Loucy (cell line): ENCODE data around the gene C4B.

Experiments used
- H2AFZ ChIP-seq: fragments of 200-600 bp; sonication (generic); 2 replicates; pipeline ENCODE4 v1.6.0; 2016; ENCODE audit warnings: antibody characterized with exemption, mild to moderate bottlenecking, low read length, moderate library complexity
- H3F3A ChIP-seq: fragments of 200-600 bp; 2 replicates; pipeline ENCODE4 v1.6.0; 2016; ENCODE audit warnings: antibody characterized with exemption, low read depth, mild to moderate bottlenecking
- H3K27me3 ChIP-seq: fragments of 200-600 bp; sonication (generic); 2 replicates; pipeline ENCODE4 v1.6.1; 2014; ENCODE audit warnings: low read length, mild to moderate bottlenecking; ENCODE audit not compliant: insufficient read depth, poor library complexity, severe bottlenecking
- H3K36me3 ChIP-seq: fragments of 200-600 bp; sonication (generic); 2 replicates; pipeline ENCODE4 v1.6.1; 2016; ENCODE audit warnings: low read length; ENCODE audit not compliant: insufficient read depth
- H3K4me1 ChIP-seq: fragments of 200-600 bp; sonication (generic); 2 replicates; pipeline ENCODE4 v1.5.1; 2014; ENCODE audit warnings: low read length, mild to moderate bottlenecking; ENCODE audit not compliant: insufficient read depth, poor library complexity, severe bottlenecking
- H3K4me2 ChIP-seq: fragments of 200-600 bp; sonication (generic); 2 replicates; pipeline ENCODE4 v1.6.0; 2014; ENCODE audit warnings: antibody characterized with exemption, low read length, low read depth, mild to moderate bottlenecking; ENCODE audit not compliant: poor library complexity, severe bottlenecking
- H3K4me3 ChIP-seq: fragments of 200-600 bp; sonication (generic); 2 replicates; pipeline ENCODE4 v1.5.1; 2014; ENCODE audit warnings: low read length, mild to moderate bottlenecking, mixed read lengths; ENCODE audit not compliant: poor library complexity, severe bottlenecking
- H3K79me2 ChIP-seq: fragments of 200-600 bp; sonication (generic); 2 replicates; pipeline ENCODE4 v1.6.1; 2014; ENCODE audit warnings: low read length; ENCODE audit not compliant: insufficient read depth
- H3K9ac ChIP-seq: fragments of 200-600 bp; sonication (generic); 2 replicates; pipeline ENCODE4 v1.6.0; 2014; ENCODE audit warnings: mild to moderate bottlenecking, low read depth, low read length, moderate library complexity; ENCODE audit not compliant: poor library complexity, severe bottlenecking
- H3K9me2 ChIP-seq: fragments of 200-600 bp; sonication (generic); replicated peaks from 2 replicates; pipeline ENCODE4 v1.6.1; 2016; ENCODE audit warnings: low read depth, low read length, mixed read lengths
- H3K9me3 ChIP-seq: fragments of 200-600 bp; sonication (generic); 2 replicates; pipeline ENCODE4 v1.6.1; 2014; ENCODE audit warnings: mild to moderate bottlenecking, antibody characterized with exemption, low read length, low read depth; ENCODE audit not compliant: insufficient read depth
- H4K20me1 ChIP-seq: fragments of 200-600 bp; sonication (generic); 2 replicates; pipeline ENCODE4 v1.6.0; 2014; ENCODE audit warnings: antibody characterized with exemption, low read length, mild to moderate bottlenecking; ENCODE audit not compliant: insufficient read depth, poor library complexity, severe bottlenecking
- CTCF ChIP-seq: fragments of 200-600 bp; sonication (generic); conservative IDR thresholded peaks from 2 replicates; pipeline ENCODE4 v1.5.1; 2014; ENCODE audit warnings: mild to moderate bottlenecking, antibody characterized with exemption, low read length
- EZH2phosphoT487 ChIP-seq: fragments of 200-600 bp; IDR thresholded peaks from 2 replicates; pipeline ENCODE4 v1.6.1; 2018; ENCODE audit warnings: antibody characterized with exemption, mild to moderate bottlenecking, moderate library complexity, borderline replicate concordance

The C4B gene

GRCh38 chr6:32079566-32080290 is 65.1 kb downstream of the C4B start:
- H2AFZ ChIP-seq, result no peak overlapping the region
- no peak overlapping the region for H3K4me3 ChIP-seq
- H3K4me2 ChIP-seq, result no peak overlapping the region
- H3K79me2 ChIP-seq, result no peaks in the 10 kb centered on the region
- H3K4me1 ChIP-seq, result no peaks in the 10 kb centered on the region
- H3K9me2 ChIP-seq, result no peaks in the 10 kb centered on the region
- no peak overlapping the region for H3K9ac ChIP-seq
- H3K9me3 ChIP-seq, result no peaks in the 10 kb centered on the region
- H3K36me3 ChIP-seq, result no peaks in the 10 kb centered on the region
- no peak for TF ChIP-seq CTCF
- no peak for TF ChIP-seq EZH2phosphoT487
- H4K20me1 ChIP-seq, result no peaks in the 10 kb centered on the region
- no peaks in the 10 kb centered on the region for H3K27me3 ChIP-seq
- no peaks in the 10 kb centered on the region for H3F3A ChIP-seq

DNA sequence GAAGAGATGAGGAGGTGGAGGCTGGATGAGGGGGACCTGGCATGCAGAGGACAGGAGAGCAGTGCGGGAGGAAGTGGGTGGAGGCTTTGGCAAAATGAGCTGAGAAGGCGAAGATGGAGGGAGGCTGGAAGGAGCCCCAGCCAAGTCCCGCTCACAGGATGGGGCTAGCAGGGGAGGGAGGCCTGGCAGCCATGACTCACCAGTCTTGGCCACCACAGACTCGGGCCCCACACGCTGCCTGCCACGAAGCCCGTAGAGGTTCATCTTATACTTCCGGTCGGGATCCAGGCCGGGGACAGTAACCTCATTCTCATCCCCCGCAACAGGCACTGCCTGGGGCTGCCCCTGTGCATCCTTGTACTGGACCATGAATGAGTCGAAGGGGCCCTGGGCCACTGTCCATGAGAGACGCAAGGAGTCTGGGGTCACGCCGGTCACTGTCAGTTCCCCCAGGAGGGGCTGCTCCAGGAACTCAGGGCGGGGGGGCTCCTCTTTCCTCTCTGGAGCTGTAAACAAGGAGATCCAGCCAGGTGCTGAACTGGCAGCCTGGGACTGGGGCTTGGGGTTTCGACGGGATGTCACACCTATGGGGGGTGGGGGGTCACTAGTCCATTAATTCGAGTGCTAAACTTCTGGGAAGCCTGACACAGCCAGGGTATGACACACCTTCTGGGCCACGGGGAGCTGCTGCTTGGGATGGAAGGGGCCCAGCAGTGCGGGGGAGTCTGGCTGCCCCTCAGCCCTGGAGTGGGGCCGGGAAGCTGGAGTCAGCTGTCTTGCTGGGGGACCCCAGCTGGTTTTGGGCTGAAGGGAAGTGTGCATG is 66.8 kb downstream of the C4B start:
- H3K79me2 ChIP-seq, result no peaks in the 10 kb centered on the region
- no peaks in the 10 kb centered on the region for H3K36me3 ChIP-seq
- no peak overlapping the region for H3K9ac ChIP-seq
- H2AFZ ChIP-seq, result no peak overlapping the region
- H3F3A ChIP-seq, result no peaks in the 10 kb centered on the region
- H3K27me3 ChIP-seq, result no peaks in the 10 kb centered on the region
- H3K9me2 ChIP-seq, result no peaks in the 10 kb centered on the region
- no peaks in the 10 kb centered on the region for H3K4me1 ChIP-seq
- H3K4me3 ChIP-seq, result no peak overlapping the region
- H4K20me1 ChIP-seq, result no peaks in the 10 kb centered on the region
- no peak for TF ChIP-seq CTCF
- TF ChIP-seq EZH2phosphoT487, result no peak
- H3K4me2 ChIP-seq, result no peak overlapping the region
- H3K9me3 ChIP-seq, result no peaks in the 10 kb centered on the region

DNA sequence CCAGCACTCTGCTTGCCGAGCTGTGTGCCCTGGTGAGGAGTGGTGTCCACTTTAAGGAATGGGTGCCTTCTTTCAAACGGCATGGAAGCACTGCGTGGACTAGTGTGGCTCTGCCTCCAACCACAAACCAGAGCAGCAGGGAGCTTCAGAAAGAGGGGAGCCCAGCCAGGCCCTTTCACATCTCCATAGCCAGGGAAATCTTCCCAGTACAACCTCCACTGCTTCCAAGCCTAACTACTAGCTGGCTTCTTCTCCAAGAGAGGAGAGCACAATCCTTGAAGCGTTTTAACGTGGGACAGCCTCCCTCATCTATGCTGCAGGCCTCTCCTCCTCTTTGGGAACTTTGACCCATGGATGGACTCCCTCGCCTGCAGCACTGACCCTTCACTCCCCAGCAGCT is 67.9 kb downstream of the C4B start:
- no peaks in the 10 kb centered on the region for H3K36me3 ChIP-seq
- no peak overlapping the region for H2AFZ ChIP-seq
- no peaks in the 10 kb centered on the region for H3F3A ChIP-seq
- H3K4me3 ChIP-seq, result no peak overlapping the region
- TF ChIP-seq EZH2phosphoT487, result no peak
- H3K79me2 ChIP-seq, result no peaks in the 10 kb centered on the region
- H3K9me3 ChIP-seq, result no peaks in the 10 kb centered on the region
- no peaks in the 10 kb centered on the region for H3K27me3 ChIP-seq
- H3K4me1 ChIP-seq, result no peaks in the 10 kb centered on the region
- H3K4me2 ChIP-seq, result no peak overlapping the region
- H4K20me1 ChIP-seq, result no peaks in the 10 kb centered on the region
- H3K9me2 ChIP-seq, result no peaks in the 10 kb centered on the region
- H3K9ac ChIP-seq, result no peak overlapping the region
